ENCODE data around the gene CTRL. TPM values are rescaled to one million over a fixed set of nuclear protein-coding genes. Genes with fewer than 3 reads are reported as not detected.

Gene CTRL
- total RNA-seq, 2 experiments from 2014 or later = 4.0 to 5.9 TPM

DNA sequence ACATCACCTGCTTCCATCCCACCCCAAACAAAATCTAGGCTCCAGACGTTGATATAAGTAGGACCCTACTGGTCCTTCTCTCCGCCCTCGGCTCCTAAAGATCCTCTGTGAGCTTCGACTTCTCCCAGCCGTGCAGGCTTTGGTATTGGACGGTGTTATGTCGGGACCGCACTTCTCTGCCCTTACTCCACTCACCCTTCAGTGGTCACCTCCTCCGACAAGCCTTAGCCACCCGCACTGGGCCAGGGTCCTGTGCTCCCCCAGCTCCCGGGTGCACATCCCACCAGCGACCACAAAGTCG lies 3.4 kb upstream of the CTRL start:
- ChIA-PET POLR2A (interaction anchor here (1.0 to 1.2 kb wide), 2 partner anchors 129 to 136 kb away, joined by 3 to 5 read pairs; partner anchors contain the start of genes RANBP10 and TSNAXIP1), CTCF (ENCODE audit: unreplicated experiment) (interaction anchor here (0.6 to 1.0 kb wide), 2 partner anchors 80 to 414 kb away, joined by 3 to 4 read pairs; no protein-coding TSS in a partner anchor)
- DNase-seq (ENCODE audit: low spot score) = no peak
- peaks cover 29% of the 10 kb centered on the region for H3K4me1 ChIP-seq (ENCODE audit: insufficient read depth, low read length, poor library complexity, severe bottlenecking)
- H3K9me3 ChIP-seq (ENCODE audit: low read length) = no peaks in the 10 kb centered on the region
- no TSS peak for BruUV-seq (replicated peaks)
- peak overlapping the region; percentile 90 for H3K4me2 ChIP-seq (ENCODE audit: low read length)
- peaks cover 33% of the 10 kb centered on the region for H3K36me3 ChIP-seq (ENCODE audit: insufficient read depth, low read length)
- peak overlapping the region; percentile 13; the same call in 1 of the 2 replicates for H2AFZ ChIP-seq (ENCODE audit: low read length)
- intact Hi-C loops (cut with micrococcal nuclease; ENCODE audit: unreplicated experiment) = no loop called here
- H3K4me3 ChIP-seq (ENCODE audit: low read depth, low read length, poor library complexity, severe bottlenecking) = peak overlapping the region; percentile 74
- no peaks in the 10 kb centered on the region for H3K9me2 ChIP-seq (ENCODE audit: insufficient read depth, low read length)
- TF ChIP-seq, protein P1, sequence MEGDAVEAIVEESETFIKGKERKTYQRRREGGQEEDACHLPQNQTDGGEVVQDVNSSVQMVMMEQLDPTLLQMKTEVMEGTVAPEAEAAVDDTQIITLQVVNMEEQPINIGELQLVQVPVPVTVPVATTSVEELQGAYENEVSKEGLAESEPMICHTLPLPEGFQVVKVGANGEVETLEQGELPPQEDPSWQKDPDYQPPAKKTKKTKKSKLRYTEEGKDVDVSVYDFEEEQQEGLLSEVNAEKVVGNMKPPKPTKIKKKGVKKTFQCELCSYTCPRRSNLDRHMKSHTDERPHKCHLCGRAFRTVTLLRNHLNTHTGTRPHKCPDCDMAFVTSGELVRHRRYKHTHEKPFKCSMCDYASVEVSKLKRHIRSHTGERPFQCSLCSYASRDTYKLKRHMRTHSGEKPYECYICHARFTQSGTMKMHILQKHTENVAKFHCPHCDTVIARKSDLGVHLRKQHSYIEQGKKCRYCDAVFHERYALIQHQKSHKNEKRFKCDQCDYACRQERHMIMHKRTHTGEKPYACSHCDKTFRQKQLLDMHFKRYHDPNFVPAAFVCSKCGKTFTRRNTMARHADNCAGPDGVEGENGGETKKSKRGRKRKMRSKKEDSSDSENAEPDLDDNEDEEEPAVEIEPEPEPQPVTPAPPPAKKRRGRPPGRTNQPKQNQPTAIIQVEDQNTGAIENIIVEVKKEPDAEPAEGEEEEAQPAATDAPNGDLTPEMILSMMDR (conservative IDR thresholded peaks at IDR 0.05; ENCODE audit: low read length) = no peak
- no peak for TF ChIP-seq EZH2phosphoT487 (IDR thresholded peaks at IDR 0.05; ENCODE audit: borderline replicate concordance, low read depth, low read length)
- H3K79me2 ChIP-seq (ENCODE audit: insufficient read depth, low read depth, low read length) = peaks cover 4% of the 10 kb centered on the region; the same call in 1 of the 2 replicates
- no peaks in the 10 kb centered on the region for H4K20me1 ChIP-seq (ENCODE audit: insufficient read depth, low read length)
- H3K27ac ChIP-seq (ENCODE audit: low read depth, low read length, poor library complexity, severe bottlenecking) = no peak overlapping the region

DNA sequence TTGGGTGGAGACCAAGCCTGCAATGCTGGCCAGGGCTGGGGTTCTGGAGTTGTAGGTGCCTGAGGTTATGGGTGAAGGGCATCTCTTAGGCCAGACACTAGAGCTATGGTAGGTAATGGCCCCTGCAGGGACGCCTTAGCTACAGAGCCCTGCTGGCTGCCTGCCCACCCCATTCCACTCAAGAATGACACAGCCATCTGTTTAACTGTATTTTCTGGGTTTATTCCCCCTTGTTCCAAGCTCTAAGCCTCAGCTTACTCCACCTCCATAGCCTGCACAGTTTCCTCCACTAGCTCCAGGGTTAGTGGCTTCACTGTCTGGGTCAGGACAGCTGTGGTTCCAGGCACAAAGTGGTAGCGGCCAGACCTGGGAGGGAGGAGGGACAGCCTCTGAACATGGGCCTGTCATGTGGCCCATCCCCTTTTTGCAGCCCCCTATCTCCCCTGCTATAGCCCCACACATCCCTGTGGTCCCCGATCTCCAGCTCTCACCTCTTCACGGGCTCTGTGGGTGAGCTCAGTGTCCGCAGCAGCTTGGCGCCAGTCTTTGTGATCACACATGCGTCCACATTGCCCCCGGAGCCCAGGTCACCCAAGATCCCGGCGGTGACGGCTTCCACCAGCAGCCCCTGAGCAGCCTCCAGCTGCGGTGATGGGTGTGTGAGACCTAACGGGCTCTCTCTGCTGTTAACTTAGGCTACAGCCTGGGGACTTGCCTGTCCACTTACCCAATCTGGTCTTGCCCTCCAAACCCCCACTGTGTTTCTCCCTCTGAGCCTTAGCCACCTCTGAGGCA lies 2.8 kb upstream of the CTRL start:
- no TSS peak for BruUV-seq (replicated peaks)
- Histone ChIP-seq H3K79me2 (ENCODE audit: insufficient read depth, low read depth, low read length) (peaks cover 4% of the 10 kb centered on the region; the same call in 1 of the 2 replicates), H3K4me1 (ENCODE audit: insufficient read depth, low read length, poor library complexity, severe bottlenecking) (peaks cover 23% of the 10 kb centered on the region), H2AFZ (ENCODE audit: low read length) (no peak overlapping the region), H3K27ac (ENCODE audit: low read depth, low read length, poor library complexity, severe bottlenecking) (no peak overlapping the region), H4K20me1 (ENCODE audit: insufficient read depth, low read length) (no peaks in the 10 kb centered on the region), H3K4me2 (ENCODE audit: low read length) (peak overlapping the region; percentile 90), H3K9me3 (ENCODE audit: low read length) (no peaks in the 10 kb centered on the region), H3K36me3 (ENCODE audit: insufficient read depth, low read length) (peaks cover 38% of the 10 kb centered on the region), H3K9me2 (ENCODE audit: insufficient read depth, low read length) (no peaks in the 10 kb centered on the region), H3K4me3 (ENCODE audit: low read depth, low read length, poor library complexity, severe bottlenecking) (peak overlapping the region; percentile 74)
- no peak for DNase-seq (ENCODE audit: low spot score)
- TF ChIP-seq EZH2phosphoT487 (IDR thresholded peaks at IDR 0.05; ENCODE audit: borderline replicate concordance, low read depth, low read length) = no peak
- TF ChIP-seq, protein P1 (conservative IDR thresholded peaks at IDR 0.05; ENCODE audit: low read length) = no peak
- ChIA-PET POLR2A (interaction anchor here (0.5 kb wide), 1 partner anchor 115 kb away, joined by 5 read pairs; no protein-coding TSS in a partner anchor), CTCF (ENCODE audit: unreplicated experiment) (interaction anchor here (0.6 to 1.0 kb wide), 2 partner anchors 12 to 413 kb away, joined by 3 to 4 read pairs; no protein-coding TSS in a partner anchor)
- intact Hi-C loops (cut with micrococcal nuclease; ENCODE audit: unreplicated experiment) = no loop called here

DNA sequence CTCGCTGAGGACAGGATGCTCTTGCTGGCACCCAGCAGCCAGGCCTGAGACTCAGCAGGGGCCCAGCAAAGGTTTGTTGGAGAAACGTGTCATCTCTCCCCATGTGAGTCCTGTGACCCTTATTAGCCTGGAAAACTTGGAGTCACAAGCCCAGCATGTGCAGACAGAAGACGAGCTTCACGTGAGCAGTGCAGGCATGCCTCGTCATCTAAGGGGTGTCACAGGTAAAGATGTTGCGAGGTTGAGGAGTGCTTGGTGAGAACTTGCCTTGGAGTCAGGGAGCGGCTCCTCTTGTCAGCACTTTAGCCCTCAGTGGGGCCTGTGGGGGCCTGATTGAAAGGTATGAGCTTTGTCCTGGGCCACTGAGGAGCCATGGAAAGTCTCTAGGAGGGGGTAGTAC lies 2.1 kb upstream of the CTRL start:
- TF ChIP-seq, protein P1 (conservative IDR thresholded peaks at IDR 0.05; ENCODE audit: low read length) = no peak
- TF ChIP-seq EZH2phosphoT487 (IDR thresholded peaks at IDR 0.05; ENCODE audit: borderline replicate concordance, low read depth, low read length) = no peak
- peaks cover 21% of the 10 kb centered on the region for H3K4me1 ChIP-seq (ENCODE audit: insufficient read depth, low read length, poor library complexity, severe bottlenecking)
- peaks cover 4% of the 10 kb centered on the region; the same call in 1 of the 2 replicates for H3K79me2 ChIP-seq (ENCODE audit: insufficient read depth, low read depth, low read length)
- peaks cover 45% of the 10 kb centered on the region for H3K36me3 ChIP-seq (ENCODE audit: insufficient read depth, low read length)
- intact Hi-C loops (cut with micrococcal nuclease; ENCODE audit: unreplicated experiment) = no loop called here
- CTCF ChIA-PET (ENCODE audit: unreplicated experiment) = interaction anchor here (0.5 to 0.6 kb wide), 2 partner anchors 13 to 809 kb away, joined by 3 read pairs; no protein-coding TSS in a partner anchor
- no peak for DNase-seq (ENCODE audit: low spot score)
- no peak overlapping the region for H3K27ac ChIP-seq (ENCODE audit: low read depth, low read length, poor library complexity, severe bottlenecking)
- no TSS peak for BruUV-seq (replicated peaks)
- H4K20me1 ChIP-seq (ENCODE audit: insufficient read depth, low read length) = no peaks in the 10 kb centered on the region
- no peak overlapping the region for H2AFZ ChIP-seq (ENCODE audit: low read length)
- H3K4me3 ChIP-seq (ENCODE audit: low read depth, low read length, poor library complexity, severe bottlenecking) = no peak overlapping the region
- H3K9me2 ChIP-seq (ENCODE audit: insufficient read depth, low read length) = no peaks in the 10 kb centered on the region
- POLR2A ChIA-PET = interaction anchor here (0.5 to 0.6 kb wide), 2 partner anchors 114 to 126 kb away, joined by 3 to 5 read pairs; no protein-coding TSS in a partner anchor
- H3K9me3 ChIP-seq (ENCODE audit: low read length) = no peaks in the 10 kb centered on the region
- no peak overlapping the region for H3K4me2 ChIP-seq (ENCODE audit: low read length)
